GM19025 (cell line): ENCODE results near the gene BOC.
A peak's percentile ranks its signal among the peaks of the same experiment; 100 is the strongest.

Experiments used
- ATAC-seq: cut with Tn5 transposase; IDR thresholded peaks from one replicate; pipeline ENCODE4 v1.9.1; 2021; ENCODE audit warnings: mild to moderate bottlenecking, low read depth, moderate library complexity; ENCODE audit not compliant: unreplicated experiment

Gene BOC

GRCh38 chr3:113268311-113268710 lies 57.0 kb downstream of the BOC start:
- ATAC-seq = no peak

- ATAC-seq = no peak
Observed at GRCh38 chr3:113268942-113269341, 57.6 kb downstream of the BOC start.

DNA sequence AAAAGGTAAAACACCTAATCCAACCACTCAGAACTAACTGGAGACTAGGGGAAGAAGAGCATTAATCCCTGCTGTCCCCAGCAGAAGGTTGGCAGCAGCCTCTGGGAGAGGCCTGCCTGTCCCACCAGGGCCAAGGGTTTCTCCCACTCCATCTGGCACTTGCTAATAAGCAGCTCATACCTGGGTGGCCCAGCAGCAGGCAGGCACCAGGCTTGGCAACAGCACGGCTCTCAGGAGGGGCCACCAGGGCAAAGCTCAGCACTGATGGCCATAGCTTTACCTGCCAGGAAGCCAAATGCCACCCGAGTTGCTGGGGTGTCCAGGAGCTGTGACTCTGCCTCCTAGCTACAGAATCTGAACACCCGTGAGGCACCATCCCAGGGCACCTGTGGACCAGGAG lies 58.3 kb downstream of the BOC start:
- ATAC-seq = no peak

DNA sequence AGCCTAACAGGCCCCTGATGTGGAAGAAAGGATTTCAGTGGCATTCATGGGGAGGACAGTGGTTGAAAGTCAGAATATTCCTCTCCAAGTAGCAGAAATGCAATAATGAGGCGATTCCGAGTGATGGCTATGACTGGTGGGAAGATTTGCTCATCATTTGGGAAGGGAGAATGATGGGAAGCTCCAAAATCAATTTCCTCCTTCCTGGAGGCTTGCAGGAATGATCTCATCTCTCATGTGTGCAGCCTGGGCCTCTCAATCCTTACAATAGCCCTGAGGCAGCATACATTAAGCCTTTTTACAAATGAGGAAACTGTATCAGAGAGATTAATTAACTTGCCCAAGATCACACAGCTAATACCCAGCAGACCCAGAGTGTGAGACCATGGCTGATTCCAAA lies 58.7 kb downstream of the BOC start:
- no peak for ATAC-seq

DNA sequence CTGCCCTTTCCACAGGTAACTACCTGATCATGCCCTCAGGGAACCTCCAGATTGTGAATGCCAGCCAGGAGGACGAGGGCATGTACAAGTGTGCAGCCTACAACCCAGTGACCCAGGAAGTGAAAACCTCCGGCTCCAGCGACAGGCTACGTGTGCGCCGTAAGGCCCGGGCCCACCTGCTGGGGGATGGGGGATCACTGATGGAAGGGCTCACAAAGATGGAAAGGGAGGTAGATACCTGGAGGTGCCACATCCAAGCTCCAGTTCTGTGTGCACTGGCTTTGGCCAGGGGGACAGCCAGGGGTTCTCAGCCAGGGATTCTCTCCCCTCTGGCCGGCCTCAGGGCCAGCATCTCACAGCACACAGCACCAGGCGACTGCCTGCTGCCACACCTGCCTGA lies 59.4 kb downstream of the BOC start:
- no peak for ATAC-seq

DNA sequence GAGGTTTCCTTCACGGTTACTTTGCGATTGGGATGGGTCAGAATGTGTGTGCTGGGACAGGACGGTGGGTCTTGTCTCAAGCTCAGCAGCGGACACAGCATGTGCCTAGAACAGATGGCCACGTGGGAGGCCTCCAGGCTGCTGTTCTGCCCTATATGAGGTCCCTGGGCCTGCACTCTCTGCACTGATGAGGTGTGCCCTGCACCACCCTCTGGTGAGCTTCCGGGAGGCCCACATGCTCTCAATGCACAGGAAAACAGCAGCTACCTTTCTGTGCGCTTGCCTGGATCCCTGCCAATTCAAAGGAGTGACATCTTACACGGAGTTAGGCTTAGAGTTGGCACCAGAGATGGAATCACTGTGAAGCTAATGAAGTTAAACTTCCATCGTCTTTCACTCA lies 59.8 kb downstream of the BOC start:
- ATAC-seq = no peak

DNA sequence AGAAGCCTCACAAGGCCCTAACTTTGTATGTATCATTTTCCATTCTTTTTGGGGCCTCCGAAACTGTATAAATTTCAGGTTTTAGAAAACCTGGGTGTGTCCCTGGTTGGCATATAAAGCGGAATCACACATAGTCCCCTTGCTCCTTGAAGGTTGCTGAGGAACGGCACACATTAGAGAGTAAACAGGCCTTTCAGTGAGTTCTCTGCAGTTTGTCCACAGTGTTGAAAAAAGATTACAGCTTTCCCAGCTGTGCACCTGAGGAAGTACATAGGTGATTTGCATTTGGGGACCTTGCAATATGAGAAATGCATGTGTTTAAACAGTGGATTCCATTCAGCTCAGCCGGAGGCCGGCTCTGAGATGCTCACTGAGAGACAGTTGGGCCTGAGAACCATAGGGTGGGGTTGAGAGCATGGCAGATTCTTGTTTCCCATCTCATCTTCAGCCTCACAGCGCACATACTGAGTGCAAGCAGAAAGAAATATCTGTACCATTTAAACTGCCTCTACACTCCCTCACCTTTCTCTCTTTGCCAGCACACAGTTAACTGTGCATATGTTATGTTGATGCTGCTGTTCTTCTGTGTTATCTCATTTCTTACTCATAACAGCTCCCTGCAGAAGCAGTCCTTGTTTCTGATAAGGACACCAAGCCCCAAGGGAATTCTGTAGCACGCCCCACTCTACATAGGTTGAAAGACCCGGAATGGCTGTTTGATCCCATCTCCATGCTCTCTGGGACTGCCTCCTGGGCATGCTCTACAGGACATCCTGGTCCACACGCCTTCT lies 60.4 kb downstream of the BOC start:
- ATAC-seq = no peak

- no peak for ATAC-seq
Observed at GRCh38 chr3:113272385-113272779, 61.0 kb downstream of the BOC start.

DNA sequence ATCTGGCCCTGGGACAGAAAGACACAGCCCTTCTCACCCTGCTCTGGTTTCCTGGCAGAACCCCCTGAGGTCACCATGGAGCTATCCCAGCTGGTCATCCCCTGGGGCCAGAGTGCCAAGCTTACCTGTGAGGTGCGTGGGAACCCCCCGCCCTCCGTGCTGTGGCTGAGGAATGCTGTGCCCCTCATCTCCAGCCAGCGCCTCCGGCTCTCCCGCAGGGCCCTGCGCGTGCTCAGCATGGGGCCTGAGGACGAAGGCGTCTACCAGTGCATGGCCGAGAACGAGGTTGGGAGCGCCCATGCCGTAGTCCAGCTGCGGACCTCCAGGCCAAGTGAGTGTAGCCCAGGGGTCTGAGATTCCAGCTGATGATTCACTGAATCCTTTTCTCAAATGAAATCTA lies 61.7 kb downstream of the BOC start:
- no peak for ATAC-seq

- ATAC-seq = no peak
Observed at GRCh38 chr3:113273604-113274378, 62.4 kb downstream of the BOC start.

DNA sequence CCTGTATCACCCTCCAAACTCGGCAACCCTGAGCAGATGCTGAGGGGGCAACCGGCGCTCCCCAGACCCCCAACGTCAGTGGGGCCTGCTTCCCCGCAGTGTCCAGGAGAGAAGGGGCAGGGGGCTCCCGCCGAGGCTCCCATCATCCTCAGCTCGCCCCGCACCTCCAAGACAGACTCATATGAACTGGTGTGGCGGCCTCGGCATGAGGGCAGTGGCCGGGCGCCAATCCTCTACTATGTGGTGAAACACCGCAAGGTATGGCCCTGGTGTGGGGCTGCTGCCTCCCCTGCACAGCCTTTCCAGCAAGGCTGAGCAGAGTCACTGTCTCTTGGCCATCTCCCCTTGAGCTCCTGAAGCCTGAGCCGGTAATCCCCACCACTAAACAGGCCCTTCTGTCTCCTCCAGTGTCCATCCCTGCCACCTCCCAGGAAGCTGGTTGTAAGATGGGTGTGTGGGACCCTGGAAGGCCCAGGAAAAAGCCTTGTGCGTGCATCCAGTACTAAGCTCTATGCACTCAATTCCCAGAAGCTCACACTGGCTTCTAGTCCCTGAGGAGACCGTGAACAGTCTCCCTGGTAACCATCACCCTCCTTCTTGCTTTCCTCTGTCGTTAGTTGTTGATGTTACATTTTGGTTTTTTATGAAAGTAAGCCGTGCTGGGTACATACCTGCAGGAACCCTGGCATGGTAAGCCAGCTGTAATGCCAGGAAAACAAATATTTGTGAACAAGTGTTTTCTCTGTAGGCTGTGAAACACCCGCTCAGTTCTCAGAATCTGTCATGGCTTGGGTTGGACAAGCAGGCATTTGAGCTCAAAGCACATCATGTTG lies 63.3 kb downstream of the BOC start:
- no peak for ATAC-seq

DNA sequence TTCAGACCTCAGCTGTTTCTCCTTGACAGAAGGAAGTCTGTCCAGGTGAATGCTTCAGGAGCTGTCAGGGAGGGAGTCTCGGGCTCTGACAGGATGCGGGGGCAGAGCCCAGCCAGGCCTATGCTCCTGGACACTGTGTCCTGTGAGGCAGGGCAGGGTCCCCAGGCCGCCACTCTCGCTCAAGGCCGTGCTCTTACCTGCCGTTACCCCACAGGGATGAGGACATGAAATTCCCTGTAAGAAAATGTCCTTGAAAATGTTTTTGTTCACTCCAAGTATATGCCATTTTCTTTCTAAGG lies 63.9 kb downstream of the BOC start:
- ATAC-seq = no peak

- no peak for ATAC-seq
Observed at GRCh38 chr3:113275583-113275928, 64.2 kb downstream of the BOC start.

DNA sequence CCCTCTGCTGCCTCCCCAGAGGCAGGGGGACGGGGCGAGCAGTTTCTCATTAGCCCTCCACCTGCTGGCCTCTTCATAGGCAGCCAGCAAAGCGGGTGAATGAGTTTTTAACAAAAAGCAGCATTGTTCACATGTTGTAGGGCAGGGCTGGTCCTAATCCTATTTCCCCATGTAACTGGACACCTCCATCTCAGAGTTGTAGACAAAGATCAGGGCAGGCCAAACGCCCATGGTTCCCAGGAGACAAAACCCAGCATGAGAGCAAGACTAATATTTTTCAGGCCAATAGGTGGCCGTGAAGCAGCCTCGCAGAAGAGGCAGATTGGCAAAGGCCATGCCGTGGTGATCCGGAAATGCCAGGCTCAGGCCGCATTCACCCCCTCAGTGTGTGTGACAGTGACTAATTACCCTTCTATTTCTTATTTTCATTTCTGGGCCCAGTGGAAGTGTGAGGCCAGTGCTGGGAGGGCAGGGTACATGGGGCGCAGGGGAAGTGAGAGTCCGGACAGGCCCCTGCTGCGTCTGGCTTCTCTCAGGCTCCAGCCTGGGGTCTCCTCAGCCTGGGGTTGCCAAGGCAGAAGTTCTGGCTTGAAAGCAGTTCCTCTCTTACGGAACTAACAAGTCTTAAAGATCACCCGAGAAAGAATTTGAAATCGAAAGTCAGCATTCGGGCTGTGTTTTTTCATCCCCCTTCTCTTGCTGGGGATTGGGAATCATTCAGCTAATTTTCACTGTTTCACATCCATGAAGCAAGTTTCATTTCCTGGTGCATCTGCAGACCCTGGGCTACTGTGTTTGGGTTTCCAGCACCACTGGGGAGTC lies 64.8 kb downstream of the BOC start:
- peak; percentile 75 for ATAC-seq

DNA sequence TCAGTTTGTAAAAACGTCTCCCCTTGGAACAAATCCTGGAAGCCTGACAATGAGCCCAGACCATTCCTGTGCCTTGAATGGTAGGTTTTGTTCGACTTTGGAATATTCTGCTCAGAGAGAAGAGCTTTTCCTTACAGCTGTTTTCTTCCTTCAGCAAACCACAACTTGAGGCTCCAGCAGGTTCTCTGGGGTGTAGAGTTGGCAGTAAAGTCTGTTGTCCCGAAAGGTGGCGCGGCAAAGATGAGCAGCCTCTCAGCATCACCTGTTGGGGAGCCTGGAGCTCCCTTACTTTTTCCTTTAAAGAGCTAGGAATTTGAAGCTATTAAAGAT lies 65.4 kb downstream of the BOC start:
- ATAC-seq = no peak

DNA sequence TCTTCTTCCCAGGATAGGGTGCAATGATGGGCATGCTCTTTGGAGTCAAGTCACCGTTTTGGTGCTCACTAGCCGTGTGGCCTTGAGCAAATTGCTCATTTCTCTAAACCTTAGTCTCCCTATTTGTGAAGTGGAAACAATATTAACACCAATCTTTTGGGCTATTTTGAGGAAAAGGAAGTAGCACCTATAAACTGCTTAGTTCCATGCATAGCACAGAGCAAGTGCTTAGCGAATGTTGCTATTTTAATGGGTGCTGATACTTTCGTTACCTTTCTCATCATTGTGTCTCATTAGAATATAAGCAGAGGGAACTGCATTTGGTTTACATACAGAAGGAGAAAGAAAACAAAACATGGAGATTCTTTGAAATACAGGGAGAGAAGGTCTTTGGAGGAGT lies 66.1 kb downstream of the BOC start:
- no peak for ATAC-seq

DNA sequence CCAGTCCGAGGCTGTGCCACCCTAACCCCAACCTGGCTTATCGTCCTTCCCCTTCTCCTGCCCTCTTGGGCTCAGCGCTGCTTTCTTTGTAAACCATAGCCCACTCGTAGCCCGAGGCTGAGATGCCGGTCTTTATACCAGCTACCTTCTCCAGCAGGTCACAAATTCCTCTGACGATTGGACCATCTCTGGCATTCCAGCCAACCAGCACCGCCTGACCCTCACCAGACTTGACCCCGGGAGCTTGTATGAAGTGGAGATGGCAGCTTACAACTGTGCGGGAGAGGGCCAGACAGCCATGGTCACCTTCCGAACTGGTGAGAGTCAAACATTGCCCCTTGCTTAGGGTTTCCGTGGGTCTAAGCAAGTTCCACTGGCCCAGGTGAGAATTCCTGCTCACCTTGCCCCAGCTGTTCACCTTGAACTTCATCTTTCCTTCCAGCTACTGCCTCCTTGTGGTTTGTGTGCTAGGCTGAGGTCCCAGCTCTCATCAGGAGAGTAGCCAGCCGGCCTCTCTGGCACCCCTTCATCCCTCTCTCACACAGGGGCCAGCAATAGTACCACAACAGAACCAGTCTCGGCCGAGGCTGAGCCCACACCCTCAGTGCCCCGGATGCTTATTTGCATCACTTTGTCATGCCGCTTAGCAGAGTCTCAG lies 66.7 kb downstream of the BOC start:
- ATAC-seq = no peak

GRCh38 chr3:113278599-113278955 lies 67.2 kb downstream of the BOC start:
- no peak for ATAC-seq

- ATAC-seq = no peak
Observed at GRCh38 chr3:113279686-113280085, 68.3 kb downstream of the BOC start.

DNA sequence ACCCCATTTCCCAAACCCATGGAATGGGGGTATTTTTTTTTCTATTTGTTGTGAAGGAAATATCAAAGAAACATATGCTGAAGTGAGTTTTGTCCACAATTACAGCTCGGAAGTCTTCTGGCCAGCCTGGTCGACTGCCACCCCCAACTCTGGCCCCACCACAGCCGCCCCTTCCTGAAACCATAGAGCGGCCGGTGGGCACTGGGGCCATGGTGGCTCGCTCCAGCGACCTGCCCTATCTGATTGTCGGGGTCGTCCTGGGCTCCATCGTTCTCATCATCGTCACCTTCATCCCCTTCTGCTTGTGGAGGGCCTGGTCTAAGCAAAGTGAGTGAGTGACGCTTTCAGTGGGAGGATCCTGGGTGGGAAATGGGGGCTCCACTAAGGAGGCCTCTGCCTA lies 71.9 kb downstream of the BOC start:
- no peak for ATAC-seq
